GM12878 (cell line): ENCODE results near the gene PLK4. TPM values are rescaled to one million over a fixed set of nuclear protein-coding genes. Genes with fewer than 3 reads are reported as not detected.

ENCODE experiments used
- ATAC-seq: fragments of 200-7000 bp; cut with Tn5 transposase; 3 replicates; pipeline ENCODE4 v1.9.1; 2020; ENCODE audit warnings: mild to moderate bottlenecking, moderate library complexity
- BruUV-seq: library from RNA; stranded (reverse); fragments of 400-500 nt; replicated peaks from 2 replicates; lab custom pipeline; 2021; lab: Mats Ljungman, UMichigan
- CTCF ChIA-PET: fragments of 300-600 bp; sonication (Branson Sonifier 250); formaldehyde crosslinking; extraction: SDS; loops from one replicate; lab custom pipeline; 2021; ENCODE audit warnings: inconsistent platforms; lab: Yijun Ruan, JAX
- POLR2A ChIA-PET: fragments of 350-600 bp; formaldehyde crosslinking; extraction: SDS; loops from one replicate; lab custom pipeline; 2021; ENCODE audit warnings: inconsistent platforms; lab: Charles Lee
- RAD21 ChIA-PET: fragments of 300-600 bp; sonication (Branson Sonifier 250); formaldehyde crosslinking; loops from one replicate; lab custom pipeline; 2023; ENCODE audit warnings: antibody characterized with exemption; ENCODE audit not compliant: unreplicated experiment; lab: Charles Lee
- SMC1A ChIA-PET: fragments of 300-600 bp; sonication (Branson Sonifier 250); formaldehyde crosslinking; loops from one replicate; lab custom pipeline; 2023; ENCODE audit not compliant: unreplicated experiment, uncharacterized antibody; lab: Charles Lee
- DNase-seq: peaks from one replicate; pipeline ENCODE4 v3.0.0-alpha.2; 2011; ENCODE audit warnings: low read depth, low spot score
- FAIRE-seq: peaks from 3 replicates; lab custom pipeline; 2011; peaks lifted over from hg19 to GRCh38; lab: Jason Lieb, UNC
- H2AFZ ChIP-seq: 2 replicates; pipeline ENCODE4 v1.6.0; 2011; ENCODE audit warnings: low read depth, low read length, control low read depth; ENCODE audit not compliant: control insufficient read depth
- H3K27ac ChIP-seq: 2 replicates; pipeline ENCODE4 v1.5.1; 2011; ENCODE audit warnings: control low read depth; ENCODE audit not compliant: control insufficient read depth, insufficient read depth
- H3K27me3 ChIP-seq, 2 experiments: replicated peaks in 1 of 2; 2 replicates each; pipeline versions ENCODE4 v1.6.0 to v1.6.1; 2011; ENCODE audit warnings: low read length in 1 of 2; ENCODE audit not compliant: control insufficient read depth in 2 of 2, insufficient read depth in 2 of 2
- H3K36me3 ChIP-seq, 2 experiments: 2 replicates each; pipeline ENCODE4 v1.5.1; 2011; ENCODE audit warnings: low read length in 1 of 2; ENCODE audit not compliant: control insufficient read depth in 2 of 2, insufficient read depth in 2 of 2
- H3K4me1 ChIP-seq: 2 replicates; pipeline ENCODE4 v1.6.1; 2011; ENCODE audit warnings: mild to moderate bottlenecking, low read length, moderate library complexity, mixed read lengths; ENCODE audit not compliant: control insufficient read depth, insufficient read depth
- H3K4me2 ChIP-seq: 2 replicates; pipeline ENCODE4 v1.6.0; 2011; ENCODE audit warnings: control low read depth; ENCODE audit not compliant: control insufficient read depth, insufficient read depth
- H3K4me3 ChIP-seq: fragments of 200-600 bp; sonication (generic); 2 replicates; pipeline ENCODE4 v1.5.1; 2016
- H3K79me2 ChIP-seq: 2 replicates; pipeline ENCODE4 v1.6.0; 2011; ENCODE audit warnings: low read length; ENCODE audit not compliant: control insufficient read depth, insufficient read depth
- H3K9ac ChIP-seq: 2 replicates; pipeline ENCODE4 v1.8.0; 2011; ENCODE audit warnings: low read length, control low read depth, mixed read lengths; ENCODE audit not compliant: control insufficient read depth, insufficient read depth
- H3K9me3 ChIP-seq: replicated peaks from 3 replicates; pipeline ENCODE4 v1.5.1; 2011; ENCODE audit warnings: mild to moderate bottlenecking, low read length; ENCODE audit not compliant: control insufficient read depth, insufficient read depth
- H4K20me1 ChIP-seq: 2 replicates; pipeline ENCODE4 v1.6.0; 2011; ENCODE audit not compliant: control insufficient read depth, insufficient read depth
- BCLAF1 ChIP-seq: fragments of 450-650 bp; IDR thresholded peaks from 2 replicates; pipeline ENCODE4 v1.6.1; 2017; ENCODE audit warnings: antibody characterized with exemption, mild to moderate bottlenecking, moderate library complexity
- BRCA1 ChIP-seq: IDR thresholded peaks from 2 replicates; pipeline ENCODE4 v1.6.1; 2011; ENCODE audit warnings: low read depth, low read length, improper control_type of control experiment
- CBX3 ChIP-seq: fragments of 200-600 bp; sonication (generic); IDR thresholded peaks from 2 replicates; pipeline ENCODE4 v1.6.1; 2016; ENCODE audit warnings: low read depth, borderline replicate concordance
- ESRRA ChIP-seq: IDR thresholded peaks from 2 replicates; pipeline ENCODE4 v1.6.1; 2012; ENCODE audit warnings: mild to moderate bottlenecking, low read length, improper control_type of control experiment
- FOXK2 ChIP-seq: fragments of 450-650 bp; IDR thresholded peaks from 2 replicates; pipeline ENCODE4 v1.6.1; 2017; ENCODE audit warnings: mild to moderate bottlenecking, moderate library complexity
- GABPA ChIP-seq: IDR thresholded peaks from 2 replicates; pipeline ENCODE4 v1.6.1; 2014; ENCODE audit warnings: antibody characterized with exemption, low read depth, mild to moderate bottlenecking, inconsistent platforms
- HDAC6 ChIP-seq: fragments of 200-600 bp; sonication (generic); IDR thresholded peaks from one replicate; pipeline ENCODE4 v1.8.0; 2017; ENCODE audit warnings: antibody characterized with exemption; ENCODE audit not compliant: unreplicated experiment
- NBN ChIP-seq: fragments of 450-650 bp; IDR thresholded peaks from 2 replicates; pipeline ENCODE4 v1.6.1; 2016
- PKNOX1 ChIP-seq: fragments of 450-650 bp; IDR thresholded peaks from 2 replicates; pipeline ENCODE4 v1.6.1; 2016; ENCODE audit warnings: mild to moderate bottlenecking
- SUPT20H ChIP-seq: IDR thresholded peaks from 2 replicates; pipeline ENCODE4 v1.6.1; 2011; ENCODE audit warnings: low read depth, mild to moderate bottlenecking, low read length, moderate library complexity, borderline replicate concordance; ENCODE audit not compliant: control insufficient read depth
- TBL1XR1 ChIP-seq: IDR thresholded peaks from 2 replicates; pipeline ENCODE4 v1.6.1; 2012; ENCODE audit warnings: low read depth, low read length, improper control_type of control experiment
- YY1 ChIP-seq: IDR thresholded peaks from 2 replicates; pipeline ENCODE4 v1.6.1; 2011; ENCODE audit warnings: low read depth, mild to moderate bottlenecking, low read length
- ZBTB33 ChIP-seq: fragments of 450-650 bp; IDR thresholded peaks from 2 replicates; pipeline ENCODE4 v1.6.1; 2017; ENCODE audit warnings: mild to moderate bottlenecking
- ZNF24 ChIP-seq: fragments of 450-650 bp; IDR thresholded peaks from 2 replicates; pipeline ENCODE4 v1.6.1; 2017; ENCODE audit warnings: antibody characterized with exemption, mild to moderate bottlenecking
- ZNF622 ChIP-seq: fragments of 450-650 bp; IDR thresholded peaks from 2 replicates; pipeline ENCODE4 v1.6.1; 2017; ENCODE audit warnings: mild to moderate bottlenecking, inconsistent platforms
- WGBS: methylation state at CpG from one replicate; pipeline ENCODE4 v1.1.6; 2016; ENCODE audit warnings: low lambda C conversion rate; ENCODE audit not compliant: insufficient replicate concordance, insufficient coverage; ENCODE audit errors: missing lambda C conversion rate; 5-methylcytosine and 5-hydroxymethylcytosine counted together
- in situ Hi-C: fragments of 300-500 bp; cut with MboI; formaldehyde crosslinking; loops from 9 replicates; pipeline ENCODE4 v1.14.3; 2018; ENCODE audit warnings: mixed read lengths
- intact Hi-C: fragments of 100-400 bp; cut with micrococcal nuclease; formaldehyde crosslinking; loops from one replicate; pipeline ENCODE4 v1.14.2; 2022; ENCODE audit not compliant: unreplicated experiment
- polyA plus RNA-seq, 11 experiments: library from polyadenylated mRNA; depleted of rRNA in 4 of 11; unstranded in 6 of 11; stranded (reverse) in 5 of 11; fragments of >200 nt; fragmentation: Nextera tagmentation in 4 of 11; fragmentation: Illumina TruSeq in 1 of 11; extraction: Ambion mirVana in 4 of 11; extraction: Trizol in 1 of 11; gene quantifications; 1 replicate in 1 of 11; 2 replicates in 10 of 11; pipeline versions ENCODE4 v1.2.1 to v1.2.3, GENCODE V29; 2011 to 2016; ENCODE audit warnings: inconsistent platforms in 2 of 11, missing spikeins in 2 of 11, low read depth in 1 of 11
- total RNA-seq, 4 experiments: library from RNA; depleted of rRNA in 3 of 4; stranded (reverse); fragments of >200 nt in 3 of 4; fragmentation: Illumina TruSeq in 1 of 4; extraction: Trizol in 1 of 4; gene quantifications; 2 replicates each; pipeline versions ENCODE4 v1.2.1 to v1.2.3, GENCODE V29; 2013 to 2021
- TF ChIP-seq, protein P1 (sequence below): fragments of 450-650 bp; IDR thresholded peaks from 2 replicates; pipeline ENCODE4 v1.6.1; 2017; ENCODE audit warnings: borderline replicate concordance
- TF ChIP-seq, protein P2 (sequence below): IDR thresholded peaks from 2 replicates; pipeline ENCODE4 v1.6.1; 2012; ENCODE audit warnings: low read depth, low read length, improper control_type of control experiment

The PLK4 gene
- total and polyA plus RNA-seq, 10 of the 15 experiments (the other 5 are each of a cell fraction or from before 2014, with no cell fraction given): 16.6 to 55.3 (median 45.8) TPM

DNA sequence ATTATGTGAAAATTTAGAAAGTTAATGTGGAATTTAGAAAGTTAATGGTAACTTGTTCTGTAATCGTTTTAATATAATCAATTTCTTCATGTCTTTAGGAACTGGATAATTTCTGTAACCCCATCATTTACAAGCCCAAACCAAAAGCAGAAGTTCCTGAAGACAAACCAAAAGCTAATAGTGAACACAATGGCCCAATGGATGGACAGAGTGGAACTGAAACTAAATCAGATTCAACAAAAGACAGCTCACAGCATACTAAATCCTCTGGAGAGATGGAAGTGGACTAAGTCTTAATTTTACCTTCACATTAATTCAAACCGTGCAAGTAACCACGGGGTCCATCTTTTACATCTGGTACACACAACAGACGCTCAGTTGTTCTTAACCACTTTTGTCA is 48.1 kb upstream of the PLK4 start:
- no peaks in the 10 kb centered on the region for H3K27me3 ChIP-seq
- H3K79me2 ChIP-seq: no peaks in the 10 kb centered on the region
- ATAC-seq (peak; percentile 85), FAIRE-seq (peak; percentile 41), DNase-seq (peak; percentile 41)
- WGBS: 14% methylated on average over 4 of the region's 4 CpGs
- H3K4me3 ChIP-seq: no peak overlapping the region
- intact Hi-C loops (no loop called here), in situ Hi-C loops (no loop called here)
- no peaks in the 10 kb centered on the region for H4K20me1 ChIP-seq
- H3K36me3 ChIP-seq: peaks cover 0 to 9% of the 10 kb centered on the region in 2 experiments; a peak in 1 of 4 replicates
- no peak overlapping the region; the same call in none of the 2 replicates for H3K27ac ChIP-seq
- no TSS peak for BruUV-seq
- no peaks in the 10 kb centered on the region for H3K9me3 ChIP-seq
- 0 out of 2 replicates have a peak overlapping the region, but pooled peaks have one; percentile 7 for H3K4me2 ChIP-seq
- ChIA-PET CTCF (interaction anchor here (0.8 to 1.5 kb wide), 3 partner anchors 24 to 39 kb away, joined by 3 read pairs; no protein-coding TSS in a partner anchor), SMC1A (interaction anchor here (1.0 to 2.2 kb wide), 8 partner anchors 12 to 136 kb away, joined by 3 to 7 read pairs (median 4); no protein-coding TSS in a partner anchor), POLR2A (interaction anchor here (1.1 kb wide), 1 partner anchor 14 kb away, joined by 4 read pairs; no protein-coding TSS in a partner anchor), RAD21 (interaction anchor here (1.0 to 2.9 kb wide), 4 partner anchors 24 to 133 kb away, joined by 4 to 9 read pairs (median 4); partner anchors contain the start of genes ABHD18 and MFSD8)
- no peak overlapping the region for H2AFZ ChIP-seq
- peaks cover 39% of the 10 kb centered on the region for H3K4me1 ChIP-seq
- H3K9ac ChIP-seq: no peak overlapping the region
- no peak for TF ChIP-seq HDAC6
- TF ChIP-seq ZNF622: no peak
- no peak for TF ChIP-seq FOXK2
- no peak for TF ChIP-seq BCLAF1
- TF ChIP-seq, protein P1, sequence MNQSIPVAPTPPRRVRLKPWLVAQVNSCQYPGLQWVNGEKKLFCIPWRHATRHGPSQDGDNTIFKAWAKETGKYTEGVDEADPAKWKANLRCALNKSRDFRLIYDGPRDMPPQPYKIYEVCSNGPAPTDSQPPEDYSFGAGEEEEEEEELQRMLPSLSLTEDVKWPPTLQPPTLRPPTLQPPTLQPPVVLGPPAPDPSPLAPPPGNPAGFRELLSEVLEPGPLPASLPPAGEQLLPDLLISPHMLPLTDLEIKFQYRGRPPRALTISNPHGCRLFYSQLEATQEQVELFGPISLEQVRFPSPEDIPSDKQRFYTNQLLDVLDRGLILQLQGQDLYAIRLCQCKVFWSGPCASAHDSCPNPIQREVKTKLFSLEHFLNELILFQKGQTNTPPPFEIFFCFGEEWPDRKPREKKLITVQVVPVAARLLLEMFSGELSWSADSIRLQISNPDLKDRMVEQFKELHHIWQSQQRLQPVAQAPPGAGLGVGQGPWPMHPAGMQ: no peak
- no peak for TF ChIP-seq CBX3
- no peak for TF ChIP-seq ZNF24
- TF ChIP-seq, protein P2, sequence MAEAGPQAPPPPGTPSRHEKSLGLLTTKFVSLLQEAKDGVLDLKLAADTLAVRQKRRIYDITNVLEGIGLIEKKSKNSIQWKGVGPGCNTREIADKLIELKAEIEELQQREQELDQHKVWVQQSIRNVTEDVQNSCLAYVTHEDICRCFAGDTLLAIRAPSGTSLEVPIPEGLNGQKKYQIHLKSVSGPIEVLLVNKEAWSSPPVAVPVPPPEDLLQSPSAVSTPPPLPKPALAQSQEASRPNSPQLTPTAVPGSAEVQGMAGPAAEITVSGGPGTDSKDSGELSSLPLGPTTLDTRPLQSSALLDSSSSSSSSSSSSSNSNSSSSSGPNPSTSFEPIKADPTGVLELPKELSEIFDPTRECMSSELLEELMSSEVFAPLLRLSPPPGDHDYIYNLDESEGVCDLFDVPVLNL: no peak
- TF ChIP-seq ESRRA: no peak
- TF ChIP-seq ZBTB33: no peak
- no peak for TF ChIP-seq YY1
- TF ChIP-seq SUPT20H: no peak
- peak; percentile 42; the same call in 1 of the 2 replicates for TF ChIP-seq NBN
- TF ChIP-seq TBL1XR1: no peak
- TF ChIP-seq GABPA: no peak
- TF ChIP-seq BRCA1: no peak
- TF ChIP-seq PKNOX1: no peak
